ENCODE results near the gene SMNDC1.

Gene SMNDC1

DNA sequence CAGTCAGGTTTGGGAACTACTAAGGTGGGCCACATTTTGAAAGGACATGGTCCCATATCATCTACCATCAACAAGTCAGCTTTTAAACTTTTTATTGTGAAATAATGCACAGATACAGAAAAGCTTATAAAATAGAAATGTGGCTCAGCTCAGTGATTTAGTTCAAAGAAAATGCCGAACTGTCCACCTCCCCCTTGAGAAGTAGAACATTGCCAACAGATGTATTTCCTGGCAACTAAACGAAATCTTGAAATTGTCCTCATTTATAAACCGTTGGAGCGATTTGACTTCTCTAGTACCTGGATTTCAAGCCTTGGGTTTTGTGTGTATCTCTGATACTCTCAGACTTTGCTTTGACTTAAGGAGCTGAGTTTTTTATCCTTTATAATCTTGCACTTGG lies 32.7 kb upstream of the SMNDC1 start:
- no peaks in the 10 kb centered on the region for H3K36me3 ChIP-seq (ENCODE audit: insufficient read depth, low read length)
- DNase-seq: no peak
- no peak overlapping the region for H3K9ac ChIP-seq (ENCODE audit: low read depth, low read length)
- no peak for TF ChIP-seq EZH2 (IDR thresholded peaks at IDR 0.05; ENCODE audit: borderline replicate concordance, low read depth, low read length, severe bottlenecking)
- TF ChIP-seq, protein P1, sequence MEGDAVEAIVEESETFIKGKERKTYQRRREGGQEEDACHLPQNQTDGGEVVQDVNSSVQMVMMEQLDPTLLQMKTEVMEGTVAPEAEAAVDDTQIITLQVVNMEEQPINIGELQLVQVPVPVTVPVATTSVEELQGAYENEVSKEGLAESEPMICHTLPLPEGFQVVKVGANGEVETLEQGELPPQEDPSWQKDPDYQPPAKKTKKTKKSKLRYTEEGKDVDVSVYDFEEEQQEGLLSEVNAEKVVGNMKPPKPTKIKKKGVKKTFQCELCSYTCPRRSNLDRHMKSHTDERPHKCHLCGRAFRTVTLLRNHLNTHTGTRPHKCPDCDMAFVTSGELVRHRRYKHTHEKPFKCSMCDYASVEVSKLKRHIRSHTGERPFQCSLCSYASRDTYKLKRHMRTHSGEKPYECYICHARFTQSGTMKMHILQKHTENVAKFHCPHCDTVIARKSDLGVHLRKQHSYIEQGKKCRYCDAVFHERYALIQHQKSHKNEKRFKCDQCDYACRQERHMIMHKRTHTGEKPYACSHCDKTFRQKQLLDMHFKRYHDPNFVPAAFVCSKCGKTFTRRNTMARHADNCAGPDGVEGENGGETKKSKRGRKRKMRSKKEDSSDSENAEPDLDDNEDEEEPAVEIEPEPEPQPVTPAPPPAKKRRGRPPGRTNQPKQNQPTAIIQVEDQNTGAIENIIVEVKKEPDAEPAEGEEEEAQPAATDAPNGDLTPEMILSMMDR (IDR thresholded peaks at IDR 0.05; ENCODE audit: borderline replicate concordance, extremely low read depth, low read length, poor library complexity, severe bottlenecking): no peak
- ATAC-seq (ENCODE audit: insufficient read depth, low read depth): no peak
- no peak overlapping the region for H2AFZ ChIP-seq (ENCODE audit: low read depth, low read length)
- peaks cover 8% of the 10 kb centered on the region for H3K27me3 ChIP-seq (ENCODE audit: insufficient read depth, low read length, poor library complexity)
- H4K20me1 ChIP-seq (ENCODE audit: insufficient read depth, low read length): no peaks in the 10 kb centered on the region
- H3K4me3 ChIP-seq (ENCODE audit: low read depth in 1 of 2, low read length in 2 of 2): no peak overlapping the region
- H3K4me2 ChIP-seq (ENCODE audit: insufficient read depth, low read length): no peak overlapping the region
- H3K4me1 ChIP-seq (ENCODE audit: insufficient read depth, low read length): no peaks in the 10 kb centered on the region
- H3K9me3 ChIP-seq (ENCODE audit: insufficient read depth, low read length, severe bottlenecking): no peaks in the 10 kb centered on the region
- H3K79me2 ChIP-seq (ENCODE audit: insufficient read depth, low read length): no peaks in the 10 kb centered on the region
- no peak overlapping the region for H3K27ac ChIP-seq (ENCODE audit: low read length)

DNA sequence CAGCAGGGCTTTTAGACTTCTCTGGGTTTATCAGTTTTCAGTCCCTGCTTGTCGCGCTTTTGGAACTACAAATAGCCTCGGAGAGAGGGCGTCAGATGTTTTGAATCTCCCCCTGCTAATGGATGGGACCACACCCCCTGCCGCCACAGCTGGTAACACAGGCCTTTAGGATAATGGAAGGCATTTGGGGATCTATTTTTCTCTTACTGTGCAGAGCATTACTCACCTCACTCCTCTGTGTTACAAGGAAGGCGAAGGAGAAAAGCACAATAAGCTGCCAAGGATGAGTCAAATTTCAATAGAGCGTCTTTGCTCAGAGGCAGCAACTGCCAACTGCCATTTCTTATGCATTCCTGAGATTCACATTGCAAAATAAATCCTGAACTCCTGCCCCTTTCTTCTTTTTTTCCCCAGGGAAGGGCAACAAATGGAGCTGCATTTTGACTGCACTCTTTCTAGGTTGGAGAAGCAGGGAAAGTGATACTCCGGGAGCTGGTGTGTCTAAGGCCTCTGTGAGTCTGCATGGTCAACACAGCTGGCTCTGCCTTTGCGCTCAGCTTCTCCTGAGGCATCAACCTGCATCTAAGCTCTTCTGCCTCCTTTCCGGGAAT lies 31.5 kb upstream of the SMNDC1 start:
- Histone ChIP-seq H3K4me1 (ENCODE audit: insufficient read depth, low read length) (no peaks in the 10 kb centered on the region), H3K4me2 (ENCODE audit: insufficient read depth, low read length) (no peak overlapping the region), H3K79me2 (ENCODE audit: insufficient read depth, low read length) (no peaks in the 10 kb centered on the region), H3K36me3 (ENCODE audit: insufficient read depth, low read length) (no peaks in the 10 kb centered on the region), H4K20me1 (ENCODE audit: insufficient read depth, low read length) (no peaks in the 10 kb centered on the region), H2AFZ (ENCODE audit: low read depth, low read length) (no peak overlapping the region), H3K4me3 (ENCODE audit: low read depth in 1 of 2, low read length in 2 of 2) (no peak overlapping the region), H3K9ac (ENCODE audit: low read depth, low read length) (no peak overlapping the region), H3K9me3 (ENCODE audit: insufficient read depth, low read length, severe bottlenecking) (no peaks in the 10 kb centered on the region), H3K27me3 (ENCODE audit: insufficient read depth, low read length, poor library complexity) (no peaks in the 10 kb centered on the region), H3K27ac (ENCODE audit: low read length) (no peak overlapping the region)
- TF ChIP-seq EZH2 (IDR thresholded peaks at IDR 0.05; ENCODE audit: borderline replicate concordance, low read depth, low read length, severe bottlenecking): no peak
- TF ChIP-seq, protein P1 (IDR thresholded peaks at IDR 0.05; ENCODE audit: borderline replicate concordance, extremely low read depth, low read length, poor library complexity, severe bottlenecking): no peak
- DNase-seq: no peak
- ATAC-seq (ENCODE audit: insufficient read depth, low read depth): no peak

DNA sequence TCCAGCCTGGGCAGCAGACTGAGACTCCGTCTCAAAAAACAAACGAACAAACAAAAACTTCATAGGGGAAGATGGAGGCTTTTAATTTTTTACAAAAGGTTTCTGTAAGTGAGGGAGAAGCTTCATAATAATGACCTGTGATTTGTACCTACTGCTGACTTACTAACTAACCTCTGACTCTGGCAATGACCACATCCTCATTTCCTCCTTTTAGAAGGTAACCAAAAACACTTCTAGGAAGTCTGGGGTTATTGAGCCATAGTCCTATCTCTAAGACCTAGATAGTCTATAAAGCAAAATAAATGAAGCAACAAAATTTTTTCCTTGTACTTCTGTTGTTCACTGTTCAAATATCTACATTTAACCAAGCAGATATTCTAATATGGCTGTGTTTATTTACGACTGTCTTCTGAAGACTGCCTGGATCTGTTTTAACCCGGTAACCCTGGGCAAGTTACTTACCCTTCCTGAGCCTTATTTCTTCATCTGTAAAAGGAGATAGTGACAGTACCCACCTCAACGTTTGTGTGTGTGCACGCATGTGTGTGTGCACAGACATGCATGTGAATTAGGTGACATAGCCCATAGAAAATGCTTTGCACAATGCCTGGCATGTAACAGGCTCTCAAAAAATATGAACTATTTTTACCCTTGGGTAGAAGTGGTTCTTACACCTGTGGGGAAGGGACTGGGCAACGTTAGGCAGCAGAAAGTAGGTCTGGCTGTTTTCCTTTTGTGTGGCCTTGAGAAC lies 30.8 kb upstream of the SMNDC1 start:
- no peak overlapping the region for H3K4me2 ChIP-seq (ENCODE audit: insufficient read depth, low read length)
- no peak overlapping the region for H3K27ac ChIP-seq (ENCODE audit: low read length)
- ATAC-seq (ENCODE audit: insufficient read depth, low read depth): no peak
- no peaks in the 10 kb centered on the region for H3K79me2 ChIP-seq (ENCODE audit: insufficient read depth, low read length)
- H4K20me1 ChIP-seq (ENCODE audit: insufficient read depth, low read length): no peaks in the 10 kb centered on the region
- no peaks in the 10 kb centered on the region for H3K27me3 ChIP-seq (ENCODE audit: insufficient read depth, low read length, poor library complexity)
- no peak overlapping the region for H3K4me3 ChIP-seq (ENCODE audit: low read depth in 1 of 2, low read length in 2 of 2)
- DNase-seq: no peak
- H3K9me3 ChIP-seq (ENCODE audit: insufficient read depth, low read length, severe bottlenecking): peaks cover 4% of the 10 kb centered on the region
- no peaks in the 10 kb centered on the region for H3K36me3 ChIP-seq (ENCODE audit: insufficient read depth, low read length)
- TF ChIP-seq EZH2 (IDR thresholded peaks at IDR 0.05; ENCODE audit: borderline replicate concordance, low read depth, low read length, severe bottlenecking): no peak
- TF ChIP-seq, protein P1 (IDR thresholded peaks at IDR 0.05; ENCODE audit: borderline replicate concordance, extremely low read depth, low read length, poor library complexity, severe bottlenecking): no peak
- H3K9ac ChIP-seq (ENCODE audit: low read depth, low read length): no peak overlapping the region
- H3K4me1 ChIP-seq (ENCODE audit: insufficient read depth, low read length): no peaks in the 10 kb centered on the region
- no peak overlapping the region for H2AFZ ChIP-seq (ENCODE audit: low read depth, low read length)
